H1 (cell line): ENCODE results near the gene UBTD1. TPM values are rescaled to one million over a fixed set of nuclear protein-coding genes. Genes with fewer than 3 reads are reported as not detected.
A peak's percentile ranks its signal among the peaks of the same experiment; 100 is the strongest.

ENCODE experiments used
- CTCF ChIA-PET: fragments of 300-600 bp; sonication (Branson Sonifier 250); formaldehyde crosslinking; loops from one replicate; lab custom pipeline; 2021; ENCODE audit not compliant: partially characterized antibody; lab: Charles Lee
- POLR2A ChIA-PET: fragments of 300-600 bp; sonication (Branson Sonifier 250); formaldehyde crosslinking; loops from one replicate; lab custom pipeline; 2021; ENCODE audit warnings: inconsistent platforms; ENCODE audit not compliant: partially characterized antibody; lab: Charles Lee
- DNase-seq, 2 experiments: peaks; one replicate each; pipeline versions ENCODE4 v3.0.0 to v3.0.0-alpha.2; 2010 to 2022; ENCODE audit warnings: low spot score in 2 of 2, low read depth in 1 of 2, mixed read lengths in 1 of 2
- FAIRE-seq: peaks from 2 replicates; lab custom pipeline; 2011; peaks lifted over from hg19 to GRCh38; lab: Jason Lieb, UNC
- H2AFZ ChIP-seq: 2 replicates; pipeline ENCODE4 v1.8.1; 2012; ENCODE audit warnings: low read length, inconsistent platforms
- H2AK5ac ChIP-seq: 2 replicates; pipeline ENCODE4 v1.6.1; 2013; ENCODE audit warnings: low read depth, low read length
- H2BK120ac ChIP-seq: replicated peaks from 2 replicates; pipeline ENCODE3; 2013; ENCODE audit warnings: low read depth, low read length, inconsistent platforms
- H2BK12ac ChIP-seq: 2 replicates; pipeline ENCODE4 v1.6.1; 2013; ENCODE audit warnings: low read depth, low read length
- H2BK15ac ChIP-seq: 2 replicates; pipeline ENCODE4 v1.6.1; 2013; ENCODE audit warnings: low read length
- H2BK20ac ChIP-seq: 2 replicates; pipeline ENCODE4 v1.6.1; 2013; ENCODE audit warnings: low read length
- H2BK5ac ChIP-seq: 2 replicates; pipeline ENCODE4 v1.6.1; 2013; ENCODE audit warnings: low read depth, low read length
- H3K14ac ChIP-seq: 2 replicates; pipeline ENCODE4 v1.6.1; 2013; ENCODE audit warnings: inconsistent platforms; ENCODE audit not compliant: insufficient read length
- H3K18ac ChIP-seq: 2 replicates; pipeline ENCODE4 v1.6.1; 2013; ENCODE audit warnings: low read length; ENCODE audit errors: extremely low read depth
- H3K23ac ChIP-seq: 2 replicates; pipeline ENCODE4 v1.6.1; 2013; ENCODE audit warnings: inconsistent platforms; ENCODE audit not compliant: insufficient read length
- H3K23me2 ChIP-seq: 2 replicates; pipeline ENCODE4 v1.6.1; 2013; ENCODE audit warnings: low read depth, low read length
- H3K27ac ChIP-seq: 2 replicates; pipeline ENCODE4 v1.6.1; 2011; ENCODE audit warnings: low read depth, low read length, inconsistent platforms
- H3K27me3 ChIP-seq, 4 experiments: replicated peaks in 1 of 4; 1 replicate in 1 of 4; 2 replicates in 3 of 4; pipeline versions ENCODE4 v1.6.1 to v1.8.1; 2011 to 2013; ENCODE audit warnings: low read length in 3 of 4, mild to moderate bottlenecking in 3 of 4, inconsistent platforms in 2 of 4, mixed read lengths in 2 of 4, moderate library complexity in 1 of 4; ENCODE audit not compliant: control insufficient read depth in 3 of 4, insufficient read depth in 3 of 4; ENCODE audit errors: extremely low read depth in 1 of 4
- H3K36me3 ChIP-seq, 4 experiments: 2 replicates each; pipeline versions ENCODE4 v1.6.1 to v1.8.1; 2011 to 2013; ENCODE audit warnings: mild to moderate bottlenecking in 4 of 4, low read length in 3 of 4, moderate library complexity in 2 of 4, control low read depth in 1 of 4, inconsistent platforms in 1 of 4; ENCODE audit not compliant: insufficient read depth in 4 of 4, control insufficient read depth in 2 of 4
- H3K4ac ChIP-seq: replicated peaks from 2 replicates; pipeline ENCODE3; 2013; ENCODE audit warnings: low read length, low read depth, mixed read lengths, inconsistent platforms; ENCODE audit not compliant: insufficient read length
- H3K4me1 ChIP-seq, 4 experiments: replicated peaks in 1 of 4; 1 replicate in 1 of 4; 2 replicates in 3 of 4; pipeline versions ENCODE4 v1.6.1 to v1.8.1; 2011 to 2013; ENCODE audit warnings: low read length in 3 of 4, inconsistent platforms in 2 of 4, mixed read lengths in 1 of 4; ENCODE audit not compliant: insufficient read depth in 4 of 4, control insufficient read depth in 3 of 4
- H3K4me2 ChIP-seq, 2 experiments: 2 replicates each; pipeline versions ENCODE4 v1.6.1 to v1.8.1; 2011 to 2013; ENCODE audit warnings: low read depth in 2 of 2, low read length in 2 of 2, control low read depth in 1 of 2, inconsistent platforms in 1 of 2, mild to moderate bottlenecking in 1 of 2; ENCODE audit not compliant: insufficient read depth in 1 of 2
- H3K4me3 ChIP-seq, 4 experiments: fragments of 200-600, 300-600 bp in 1 of 4; sonication (generic), shearing (Covaris generic), sonication (Bioruptor Twin) in 1 of 4; 2 replicates each; pipeline versions ENCODE4 v1.5.1 to v1.8.1; 2011 to 2016; ENCODE audit warnings: low read length in 4 of 4, low read depth in 3 of 4, control low read depth in 2 of 4, inconsistent platforms in 2 of 4, mild to moderate bottlenecking in 2 of 4, mixed read lengths in 1 of 4, moderate library complexity in 1 of 4; ENCODE audit not compliant: insufficient read depth in 2 of 4; ENCODE audit errors: extremely low read depth in 1 of 4
- H3K56ac ChIP-seq: replicated peaks from 2 replicates; pipeline ENCODE3; 2013; ENCODE audit warnings: low read depth, mild to moderate bottlenecking, mixed read lengths, low read length, inconsistent platforms; ENCODE audit not compliant: insufficient read length
- H3K79me1 ChIP-seq: 2 replicates; pipeline ENCODE4 v1.6.1; 2013; ENCODE audit warnings: low read depth, low read length, control low read depth
- H3K79me2 ChIP-seq, 2 experiments: 2 replicates each; pipeline versions ENCODE4 v1.6.1 to v1.8.1; 2012 to 2013; ENCODE audit warnings: low read length in 2 of 2, mild to moderate bottlenecking in 2 of 2, inconsistent platforms in 1 of 2; ENCODE audit not compliant: insufficient read depth in 2 of 2, control insufficient read depth in 1 of 2
- H3K9ac ChIP-seq, 4 experiments: replicated peaks in 1 of 4; 1 replicate in 1 of 4; 2 replicates in 3 of 4; pipeline versions ENCODE4 v1.6.1 to v1.8.1; 2011 to 2013; ENCODE audit warnings: low read depth in 3 of 4, low read length in 3 of 4, control low read depth in 2 of 4, mild to moderate bottlenecking in 2 of 4, moderate library complexity in 2 of 4, inconsistent platforms in 1 of 4; ENCODE audit errors: extremely low read depth in 1 of 4
- H3K9me3 ChIP-seq, 2 experiments: 2 replicates each; pipeline versions ENCODE4 v1.6.1 to v1.8.1; 2012 to 2013; ENCODE audit warnings: mild to moderate bottlenecking in 2 of 2, moderate library complexity in 2 of 2, control low read depth in 1 of 2, inconsistent platforms in 1 of 2, low read depth in 1 of 2, low read length in 1 of 2, mixed read lengths in 1 of 2; ENCODE audit not compliant: insufficient read depth in 2 of 2
- H4K20me1 ChIP-seq, 2 experiments: replicated peaks in 1 of 2; 2 replicates each; pipeline versions ENCODE3 to v1.8.1; 2011 to 2013; ENCODE audit warnings: inconsistent platforms in 2 of 2, low read length in 2 of 2, mild to moderate bottlenecking in 1 of 2; ENCODE audit not compliant: insufficient read depth in 2 of 2, control insufficient read depth in 1 of 2
- H4K5ac ChIP-seq: 2 replicates; pipeline ENCODE4 v1.6.1; 2013; ENCODE audit warnings: low read length, low read depth, mixed read lengths, inconsistent platforms; ENCODE audit not compliant: insufficient read length
- H4K8ac ChIP-seq: 2 replicates; pipeline ENCODE4 v1.8.0; 2013; ENCODE audit warnings: mild to moderate bottlenecking, moderate library complexity, low read length, inconsistent platforms; ENCODE audit not compliant: insufficient read depth; ENCODE audit errors: extremely low read depth
- H4K91ac ChIP-seq: replicated peaks from 2 replicates; pipeline ENCODE3; 2013; ENCODE audit warnings: low read length, mixed read lengths, inconsistent platforms; ENCODE audit not compliant: insufficient read length
- CBX8 ChIP-seq: fragments of 300-800, 300-1000 bp; sonication (generic); IDR thresholded peaks from 2 replicates; pipeline ENCODE4 v1.7.1; 2016; ENCODE audit warnings: low read depth, low read length, borderline replicate concordance
- HDAC2 ChIP-seq, 2 experiments: fragments of 300-600 bp in 1 of 2; sonication (generic) in 1 of 2; IDR thresholded peaks; 2 replicates each; pipeline ENCODE4 v1.6.1; 2011 to 2012; ENCODE audit warnings: low read depth in 2 of 2, low read length in 2 of 2, mild to moderate bottlenecking in 2 of 2, moderate library complexity in 2 of 2, borderline replicate concordance in 1 of 2, inconsistent platforms in 1 of 2
- JUND ChIP-seq: IDR thresholded peaks from 2 replicates; pipeline ENCODE4 v1.6.1; 2011; ENCODE audit warnings: mild to moderate bottlenecking, improper control_type of control experiment, low read length
- NRF1 ChIP-seq: IDR thresholded peaks from 2 replicates; pipeline ENCODE4 v1.6.1; 2011; ENCODE audit warnings: mild to moderate bottlenecking, low read depth, low read length, improper control_type of control experiment
- RXRA ChIP-seq: IDR thresholded peaks from 2 replicates; pipeline ENCODE4 v1.6.1; 2011; ENCODE audit warnings: low read depth, mild to moderate bottlenecking, low read length, moderate library complexity; ENCODE audit not compliant: insufficient read depth
- YY1 ChIP-seq: IDR thresholded peaks from 2 replicates; pipeline ENCODE4 v1.6.1; 2011; ENCODE audit warnings: low read depth, mild to moderate bottlenecking, low read length
- WGBS, 2 experiments: shearing (Covaris generic) in 1 of 2; methylation state at CpG; one replicate each; pipeline versions ENCODE4 v1.1.6 to v1.1.7; 2013 to 2015; ENCODE audit warnings: low lambda C conversion rate in 2 of 2, mixed read lengths in 2 of 2, inconsistent platforms in 1 of 2, low coverage in 1 of 2, missing lambda C conversion rate in 1 of 2; ENCODE audit not compliant: insufficient replicate concordance in 2 of 2, insufficient coverage in 1 of 2, insufficient read length in 1 of 2; ENCODE audit errors: extremely low coverage in 1 of 2, missing lambda C conversion rate in 1 of 2; 5-methylcytosine and 5-hydroxymethylcytosine counted together
- polyA plus RNA-seq, 7 experiments: library from polyadenylated mRNA; depleted of rRNA in 3 of 7; stranded (reverse) in 5 of 7; unstranded in 2 of 7; fragments of >200 nt in 5 of 7; fragments of 200-250 nt in 2 of 7; gene quantifications; 1 replicate in 5 of 7; 2 replicates in 1 of 7; 4 replicates in 1 of 7; pipeline versions ENCODE4 v1.2.1 to v1.2.3, GENCODE V29; 2011 to 2013; ENCODE audit warnings: missing spikeins in 2 of 7, mixed read lengths in 2 of 7
- total RNA-seq: library from RNA; stranded (reverse); fragmentation: NEBNext Ultra II Directional; extraction: Animal tissue kit (Norgen Biotek cat#: 25700); gene quantifications from 2 replicates; pipeline ENCODE4 v1.2.1, GENCODE V29; 2021
- TF ChIP-seq, protein P1 (sequence below): IDR thresholded peaks from 2 replicates; pipeline ENCODE4 v1.6.1; 2011; ENCODE audit warnings: low read depth, mild to moderate bottlenecking, low read length; ENCODE audit not compliant: insufficient read depth

Gene UBTD1
- total and polyA plus RNA-seq, 2 of the 8 experiments (the other 6 are each of a cell fraction or from before 2014, with no cell fraction given), result 22.3 to 36.2 TPM

DNA sequence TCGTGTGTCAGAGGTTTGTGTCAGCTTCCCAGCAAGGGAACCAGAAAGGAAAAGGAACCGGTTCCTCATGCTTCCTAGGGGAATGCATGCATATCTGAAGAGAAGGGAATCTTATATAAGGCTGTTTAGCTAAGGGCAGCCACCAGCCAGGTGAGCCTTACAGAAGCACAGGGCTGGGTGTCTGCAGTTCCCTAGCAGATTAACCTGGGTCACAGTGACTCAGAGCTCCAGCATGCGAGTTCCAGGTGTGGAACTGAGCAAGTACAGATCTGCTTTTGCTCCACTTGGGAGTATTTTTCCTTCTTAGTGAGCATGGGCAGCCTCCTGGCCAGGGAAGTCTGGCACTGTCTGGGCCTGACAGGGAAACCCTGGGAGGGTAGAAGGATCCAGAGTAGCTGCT, 72.9 kb downstream of the UBTD1 start:
- Histone ChIP-seq H3K4me3 (no peak overlapping the region), H4K91ac (no peak overlapping the region), H3K4ac (no peak overlapping the region), H3K14ac (no peak overlapping the region), H3K23me2 (no peaks in the 10 kb centered on the region), H3K18ac (no peak overlapping the region), H3K79me2 (no peaks in the 10 kb centered on the region), H3K9me3 (no peaks in the 10 kb centered on the region), H3K9ac (no peak overlapping the region), H3K36me3 (peaks cover 0 to 14% (median 2%) of the 10 kb centered on the region in 4 experiments; a peak in 4 of 8 replicates), H3K23ac (no peak overlapping the region), H4K5ac (no peak overlapping the region), H3K79me1 (no peaks in the 10 kb centered on the region), H2BK120ac (no peak overlapping the region), H3K56ac (no peak overlapping the region), H2BK12ac (no peak overlapping the region), H2AFZ (no peak overlapping the region), H2AK5ac (0 out of 2 replicates have a peak overlapping the region, but pooled peaks have one; percentile 6), H3K4me1 (peaks cover 2 to 6% (median 4%) of the 10 kb centered on the region in 4 experiments; a peak in 3 of 7 replicates), H2BK20ac (no peak overlapping the region), H4K20me1 (peaks cover 0 to 2% of the 10 kb centered on the region in 2 experiments), H3K27ac (no peak overlapping the region), H2BK15ac (0 out of 2 replicates have a peak overlapping the region, but pooled peaks have one; percentile 16), H3K4me2 (no peak overlapping the region), H2BK5ac (0 out of 2 replicates have a peak overlapping the region, but pooled peaks have one; percentile 44), H3K27me3 (no peaks in the 10 kb centered on the region), H4K8ac (no peak overlapping the region)
- DNase-seq (no peak), FAIRE-seq (no peak)
- WGBS, 2 experiments, result 79% methylated on average over 3 of the region's 3 CpGs; no CpG with 5 or more reads in 1 of the 2 experiments
- TF ChIP-seq RXRA, result no peak
- TF ChIP-seq CBX8, result no peak
- TF ChIP-seq, protein P1, sequence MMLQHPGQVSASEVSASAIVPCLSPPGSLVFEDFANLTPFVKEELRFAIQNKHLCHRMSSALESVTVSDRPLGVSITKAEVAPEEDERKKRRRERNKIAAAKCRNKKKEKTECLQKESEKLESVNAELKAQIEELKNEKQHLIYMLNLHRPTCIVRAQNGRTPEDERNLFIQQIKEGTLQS, result no peak
- no peak for TF ChIP-seq JUND
- no peak for TF ChIP-seq NRF1
- TF ChIP-seq HDAC2 (IDR thresholded peaks at IDR 0.05; ENCODE audit: borderline replicate concordance in 1 of 2, low read depth in 2 of 2, low read length in 2 of 2), result no peak
- no peak for TF ChIP-seq YY1
- CTCF ChIA-PET, result interaction anchor here (0.5 to 12.9 kb wide), 30 partner anchors 12 to 266 kb away, joined by 3 to 169 read pairs (median 6); partner anchors contain the start of genes C10orf62, HOGA1 and PI4K2A
- POLR2A ChIA-PET, result interaction anchor here (1.4 to 1.7 kb wide), 3 partner anchors 10 to 39 kb away, joined by 3 to 8 read pairs (median 7); no protein-coding TSS in a partner anchor
